Gastroesophageal sphincter (tissue), 3 donors: ENCODE measurements around the gene ABO.

ENCODE experiments used
- CTCF ChIP-seq, 4 experiments: fragments of 200-600 bp in 2 of 4; fragments of 450-650 bp in 2 of 4; sonication (generic) in 1 of 4; IDR thresholded peaks; one replicate each; pipeline ENCODE4 v1.5.1; 2017 to 2019; ENCODE audit warnings: antibody characterized with exemption in 4 of 4, mild to moderate bottlenecking in 2 of 4, moderate library complexity in 2 of 4
- EP300 ChIP-seq: sonication (generic); formaldehyde crosslinking; IDR thresholded peaks from one replicate; pipeline ENCODE4 v1.6.1; 2017; ENCODE audit warnings: antibody characterized with exemption, mild to moderate bottlenecking
- POLR2A ChIP-seq, 2 donors: fragments of 450-650 bp; IDR thresholded peaks; one replicate each; pipeline ENCODE4 v1.6.1; 2017; ENCODE audit warnings: antibody characterized with exemption in 2 of 2, mild to moderate bottlenecking in 2 of 2, moderate library complexity in 1 of 2
- POLR2AphosphoS5 ChIP-seq: sonication (generic); formaldehyde crosslinking; IDR thresholded peaks from one replicate; pipeline ENCODE4 v1.6.1; 2017; ENCODE audit warnings: antibody characterized with exemption

- TF ChIP-seq EP300 (no peak), POLR2A (IDR thresholded peaks at IDR 0.05) (no peak), POLR2AphosphoS5 (no peak), CTCF (IDR thresholded peaks at IDR 0.05) (no peak)
Observed at GRCh38 chr9:133303266-133304157, 28.5 kb upstream of the ABO start.
